Adrenal gland (tissue), 5 donors: Measurements from ENCODE around the gene ADK.

Experiments used
- CTCF ChIP-seq, 6 experiments: fragments of 450-650 bp in 4 of 6; fragments of 200-600 bp in 2 of 6; sonication (generic) in 1 of 6; IDR thresholded peaks; 1 replicate in 5 of 6; 2 replicates in 1 of 6; pipeline versions ENCODE4 v1.5.1 to v1.8.0; 2016 to 2021; ENCODE audit warnings: antibody characterized with exemption in 6 of 6, mild to moderate bottlenecking in 2 of 6, moderate library complexity in 1 of 6
- POLR2A ChIP-seq, 2 donors: fragments of 450-650 bp; IDR thresholded peaks; one replicate each; pipeline ENCODE4 v1.6.1; 2017; ENCODE audit warnings: antibody characterized with exemption in 2 of 2, mild to moderate bottlenecking in 2 of 2, moderate library complexity in 1 of 2
- donor health status: DM: no; HTN: no; CAD: no.

GRCh38 chr10:74587109-74587854 lies 436.3 kb downstream of the ADK start:
- no peak for TF ChIP-seq POLR2A (IDR thresholded peaks at IDR 0.05)
- TF ChIP-seq CTCF (IDR thresholded peaks at IDR 0.05): no peak
